IMR-90 (cell line): ENCODE results near the gene UGT3A1. TPM values are rescaled to one million over a fixed set of nuclear protein-coding genes. Genes with fewer than 3 reads are reported as not detected.

Experiments used
- ATAC-seq: fragments of 200-7000 bp; cut with Tn5 transposase; 2 replicates; pipeline ENCODE4 v1.9.1; 2020; ENCODE audit warnings: low read depth, mild to moderate bottlenecking, moderate library complexity
- BruUV-seq: library from RNA; stranded (reverse); fragments of 400-500 nt; replicated peaks from 2 replicates; lab custom pipeline; 2021; lab: Mats Ljungman, UMichigan
- CTCF ChIA-PET: fragments of 300-600 bp; formaldehyde crosslinking; extraction: SDS; loops from one replicate; lab custom pipeline; 2021; ENCODE audit warnings: antibody characterized with exemption; lab: Yijun Ruan, JAX
- POLR2A ChIA-PET: fragments of 300-600 bp; sonication (Branson Sonifier 250); formaldehyde crosslinking; loops from one replicate; lab custom pipeline; 2022; ENCODE audit warnings: antibody characterized with exemption; ENCODE audit not compliant: unreplicated experiment; lab: Charles Lee
- DNase-seq: peaks from one replicate; pipeline ENCODE4 v3.0.0; 2013
- H2AFZ ChIP-seq: replicated peaks from 2 replicates; pipeline ENCODE3; 2013; ENCODE audit warnings: low read length, mild to moderate bottlenecking; ENCODE audit not compliant: poor library complexity
- H2AK5ac ChIP-seq: 2 replicates; pipeline ENCODE4 v1.6.1; 2013; ENCODE audit warnings: low read depth, low read length, inconsistent platforms
- H2AK9ac ChIP-seq: replicated peaks from 2 replicates; pipeline ENCODE3; 2013; ENCODE audit warnings: mild to moderate bottlenecking, low read depth, low read length, moderate library complexity; ENCODE audit not compliant: poor library complexity
- H2BK120ac ChIP-seq: 2 replicates; pipeline ENCODE4 v1.6.1; 2013; ENCODE audit warnings: low read depth, low read length, inconsistent platforms
- H2BK15ac ChIP-seq: 3 replicates; pipeline ENCODE4 v1.6.1; 2013; ENCODE audit warnings: low read depth, low read length, inconsistent platforms
- H2BK20ac ChIP-seq: 2 replicates; pipeline ENCODE4 v1.6.1; 2013; ENCODE audit warnings: low read depth, mild to moderate bottlenecking, inconsistent platforms, low read length, moderate library complexity
- H2BK5ac ChIP-seq: 2 replicates; pipeline ENCODE4 v1.6.1; 2013; ENCODE audit warnings: mild to moderate bottlenecking, low read depth, low read length, inconsistent platforms; ENCODE audit not compliant: poor library complexity, severe bottlenecking
- H3K14ac ChIP-seq: replicated peaks from 2 replicates; pipeline ENCODE4 v1.6.1; 2013; ENCODE audit warnings: low read depth, low read length, inconsistent platforms
- H3K18ac ChIP-seq: 2 replicates; pipeline ENCODE4 v1.6.1; 2013; ENCODE audit warnings: low read depth, low read length, control low read depth
- H3K23ac ChIP-seq: 2 replicates; pipeline ENCODE4 v1.6.1; 2013; ENCODE audit warnings: low read depth, low read length, inconsistent platforms
- H3K27ac ChIP-seq: 2 replicates; pipeline ENCODE4 v1.5.1; 2013; ENCODE audit warnings: mild to moderate bottlenecking, control low read depth, low read length; ENCODE audit not compliant: insufficient read depth
- H3K27me3 ChIP-seq: 2 replicates; pipeline ENCODE4 v1.6.1; 2013; ENCODE audit warnings: low read length; ENCODE audit not compliant: control insufficient read depth, insufficient read depth
- H3K36me3 ChIP-seq: 2 replicates; pipeline ENCODE4 v1.6.1; 2013; ENCODE audit warnings: low read length, mixed read lengths; ENCODE audit not compliant: control insufficient read depth, insufficient read depth
- H3K4ac ChIP-seq: 2 replicates; pipeline ENCODE4 v1.6.1; 2013; ENCODE audit warnings: low read depth, low read length, inconsistent platforms
- H3K4me1 ChIP-seq: 2 replicates; pipeline ENCODE4 v1.6.1; 2013; ENCODE audit warnings: low read length, mixed read lengths; ENCODE audit not compliant: control insufficient read depth, insufficient read depth
- H3K4me2 ChIP-seq: 2 replicates; pipeline ENCODE4 v1.6.1; 2013; ENCODE audit warnings: low read depth, mild to moderate bottlenecking, control low read depth, low read length, moderate library complexity
- H3K4me3 ChIP-seq: 2 replicates; pipeline ENCODE4 v1.5.1; 2013; ENCODE audit warnings: low read depth, mild to moderate bottlenecking, control low read depth, low read length, moderate library complexity; ENCODE audit not compliant: insufficient read depth
- H3K56ac ChIP-seq: 2 replicates; pipeline ENCODE4 v1.6.1; 2013; ENCODE audit warnings: low read length, inconsistent platforms; ENCODE audit not compliant: insufficient read depth; ENCODE audit errors: extremely low read depth
- H3K79me1 ChIP-seq, 2 experiments: 2 replicates each; pipeline ENCODE4 v1.6.1; 2013; ENCODE audit warnings: low read length in 2 of 2, inconsistent platforms in 1 of 2, low read depth in 1 of 2
- H3K9ac ChIP-seq: 2 replicates; pipeline ENCODE4 v1.6.1; 2013; ENCODE audit warnings: low read depth, low read length, control low read depth
- H3K9me1 ChIP-seq: 2 replicates; pipeline ENCODE4 v1.6.1; 2013; ENCODE audit warnings: low read length, inconsistent platforms; ENCODE audit not compliant: insufficient read depth
- H3K9me3 ChIP-seq: 2 replicates; pipeline ENCODE4 v1.6.1; 2013; ENCODE audit warnings: low read length; ENCODE audit not compliant: control insufficient read depth, insufficient read depth
- H4K20me1 ChIP-seq: 2 replicates; pipeline ENCODE4 v1.6.1; 2013; ENCODE audit warnings: low read length, inconsistent platforms; ENCODE audit not compliant: insufficient read depth
- H4K5ac ChIP-seq: 2 replicates; pipeline ENCODE4 v1.6.1; 2013; ENCODE audit warnings: mild to moderate bottlenecking, low read depth, low read length, control low read depth
- H4K8ac ChIP-seq, 2 experiments: 2 replicates each; pipeline ENCODE4 v1.6.1; 2013; ENCODE audit warnings: low read depth in 2 of 2, low read length in 2 of 2, control low read depth in 1 of 2, inconsistent platforms in 1 of 2
- H4K91ac ChIP-seq: 2 replicates; pipeline ENCODE4 v1.6.1; 2013; ENCODE audit warnings: low read depth, low read length, inconsistent platforms; ENCODE audit not compliant: insufficient read depth
- BHLHE40 ChIP-seq: fragments of 150-350 bp; IDR thresholded peaks from 2 replicates; pipeline ENCODE4 v1.6.1; 2016; ENCODE audit warnings: mild to moderate bottlenecking, low read depth, low read length
- CEBPB ChIP-seq: IDR thresholded peaks from 2 replicates; pipeline ENCODE4 v1.6.1; 2012; ENCODE audit warnings: low read depth, low read length, improper control_type of control experiment
- CHD1 ChIP-seq: IDR thresholded peaks from 2 replicates; pipeline ENCODE4 v1.6.1; 2012; ENCODE audit warnings: low read depth, low read length, improper control_type of control experiment
- CTCF ChIP-seq: conservative IDR thresholded peaks from 2 replicates; pipeline ENCODE4 v1.5.1; 2012; ENCODE audit warnings: mild to moderate bottlenecking, low read depth, low read length, improper control_type of control experiment
- FOS ChIP-seq: fragments of 150-350 bp; IDR thresholded peaks from 2 replicates; pipeline ENCODE4 v1.6.1; 2016; ENCODE audit warnings: low read depth, low read length
- MAFK ChIP-seq: IDR thresholded peaks from 2 replicates; pipeline ENCODE4 v1.6.1; 2012; ENCODE audit warnings: low read depth, low read length, improper control_type of control experiment
- MAZ ChIP-seq: IDR thresholded peaks from 2 replicates; pipeline ENCODE4 v1.6.1; 2012; ENCODE audit warnings: low read depth, mild to moderate bottlenecking, low read length, improper control_type of control experiment, moderate library complexity, borderline replicate concordance
- MXI1 ChIP-seq: IDR thresholded peaks from 2 replicates; pipeline ENCODE4 v1.6.1; 2012; ENCODE audit warnings: low read depth, mild to moderate bottlenecking, low read length, moderate library complexity, borderline replicate concordance
- NFE2L2 ChIP-seq: fragments of 150-350 bp; IDR thresholded peaks from 2 replicates; pipeline ENCODE4 v1.6.1; 2016; ENCODE audit warnings: low read depth, mild to moderate bottlenecking, low read length
- POLR2A ChIP-seq: IDR thresholded peaks from 2 replicates; pipeline ENCODE4 v1.6.1; 2012; ENCODE audit warnings: mild to moderate bottlenecking, low read depth, low read length
- RCOR1 ChIP-seq: IDR thresholded peaks from 2 replicates; pipeline ENCODE4 v1.6.1; 2012; ENCODE audit warnings: mild to moderate bottlenecking, low read length, improper control_type of control experiment; ENCODE audit not compliant: insufficient replicate concordance
- RFX5 ChIP-seq: IDR thresholded peaks from 2 replicates; pipeline ENCODE4 v1.8.0; 2012; ENCODE audit warnings: low read depth, mild to moderate bottlenecking, low read length, moderate library complexity
- SMC3 ChIP-seq: fragments of 150-350 bp; IDR thresholded peaks from 2 replicates; pipeline ENCODE4 v1.6.1; 2016; ENCODE audit warnings: low read depth, mild to moderate bottlenecking, antibody characterized with exemption, low read length, moderate library complexity
- WGBS, 2 experiments: methylation state at CpG; one replicate each; pipeline versions ENCODE4 v1.1.5 to v1.1.7; 2013; ENCODE audit warnings: missing lambda C conversion rate in 2 of 2; ENCODE audit not compliant: insufficient read length in 1 of 2; ENCODE audit errors: extremely low coverage in 2 of 2; 5-methylcytosine and 5-hydroxymethylcytosine counted together
- dilution Hi-C: fragments of 300-500 bp; cut with HindIII; formaldehyde crosslinking; loops from one replicate; pipeline ENCODE4 v1.14.3; 2018; ENCODE audit warnings: low sequenced_read_pairs; ENCODE audit not compliant: unreplicated experiment
- in situ Hi-C: fragments of 300-500 bp; cut with MboI; formaldehyde crosslinking; loops from 3 replicates; pipeline ENCODE4 v1.14.3; 2019; ENCODE audit warnings: low sequenced_read_pairs, inconsistent platforms, mixed read lengths
- intact Hi-C: fragments of 100-400 bp; cut with micrococcal nuclease; formaldehyde crosslinking; loops from 2 replicates; pipeline ENCODE4 v1.10.0; 2022
- polyA plus RNA-seq, 3 experiments: library from polyadenylated mRNA; depleted of rRNA; stranded (reverse); fragments of >200 nt; gene quantifications; 2 replicates each; pipeline ENCODE4 v1.2.3, GENCODE V29; 2012; ENCODE audit warnings: low replicate concordance in 1 of 3
- total RNA-seq: library from RNA; depleted of rRNA; stranded (reverse); fragments of >200 nt; gene quantifications from 2 replicates; pipeline ENCODE4 v1.2.3, GENCODE V29; 2012

Gene UGT3A1
- total and polyA plus RNA-seq, 2 of the 4 experiments (the other 2 are of a cell fraction): not detected

DNA sequence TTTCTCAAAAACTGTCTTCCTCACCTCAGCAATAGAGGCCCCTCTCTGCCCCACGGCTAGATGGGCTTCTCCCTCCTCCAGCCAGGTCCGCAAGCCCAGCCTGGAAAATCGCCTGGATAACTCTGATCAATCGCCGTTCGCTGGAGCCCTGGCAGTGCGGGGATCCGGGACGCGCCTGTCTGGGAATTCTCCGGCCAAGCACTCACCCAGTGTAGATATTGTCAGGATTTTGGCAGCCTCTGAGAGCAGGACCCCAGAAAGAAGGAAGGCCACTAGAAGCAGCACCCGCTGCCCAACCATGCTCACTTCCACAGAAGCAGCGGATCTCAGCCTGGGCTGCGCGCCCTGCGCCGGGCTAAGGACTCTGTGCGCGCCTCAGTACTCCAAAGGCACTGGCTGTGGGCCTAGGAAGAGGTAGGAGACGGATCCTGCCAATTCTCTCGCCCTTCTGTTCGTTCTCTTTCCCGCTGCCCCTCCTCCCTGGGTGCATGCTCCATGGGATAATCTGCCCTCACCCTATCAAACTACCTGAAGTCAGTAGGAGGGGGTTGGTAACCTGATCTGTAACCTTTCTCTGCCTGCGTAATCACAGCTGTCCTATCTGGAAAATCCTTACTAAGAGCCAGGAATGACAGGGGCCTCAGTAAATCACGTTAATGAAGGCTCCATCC is at the start of gene UGT3A1 (continued):
- TF ChIP-seq CTCF: no peak
- TF ChIP-seq MAZ: no peak

DNA sequence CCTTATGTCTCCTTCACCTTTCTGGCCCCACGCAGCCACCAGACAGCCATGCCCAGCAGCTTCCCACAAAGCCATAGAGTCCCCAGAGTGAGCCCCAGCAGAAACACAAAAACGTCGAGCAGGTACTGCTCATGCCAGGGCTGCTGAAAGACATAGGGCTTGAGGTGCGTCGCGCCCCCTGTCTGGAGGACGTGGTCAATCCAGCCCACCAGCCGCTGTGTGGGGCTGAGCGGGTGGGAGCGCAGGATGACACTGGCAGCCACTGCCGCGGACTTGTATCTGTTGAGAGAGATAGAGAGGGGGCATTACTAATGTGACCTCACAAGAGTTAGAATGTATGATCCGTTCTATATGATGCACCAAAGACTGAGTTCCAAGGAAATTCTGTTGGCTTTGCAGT is 44.5 kb upstream of the UGT3A1 start:
- Histone ChIP-seq H3K4me1 (no peaks in the 10 kb centered on the region), H2BK15ac (no peak overlapping the region), H3K18ac (no peak overlapping the region), H2BK120ac (no peak overlapping the region), H3K9me1 (no peaks in the 10 kb centered on the region), H3K14ac (no peak overlapping the region), H3K9me3 (no peaks in the 10 kb centered on the region), H2AK5ac (no peak overlapping the region), H4K20me1 (no peaks in the 10 kb centered on the region), H3K23ac (no peak overlapping the region), H2AK9ac (no peak overlapping the region), H4K5ac (no peak overlapping the region), H3K79me1 (no peaks in the 10 kb centered on the region), H3K27me3 (no peaks in the 10 kb centered on the region), H3K4ac (no peak overlapping the region), H3K9ac (no peak overlapping the region), H2BK20ac (no peak overlapping the region), H3K36me3 (no peaks in the 10 kb centered on the region), H2BK5ac (no peak overlapping the region), H4K91ac (no peak overlapping the region), H3K27ac (no peak overlapping the region), H3K4me2 (no peak overlapping the region), H3K4me3 (no peak overlapping the region), H4K8ac (no peak overlapping the region), H3K56ac (no peak overlapping the region), H2AFZ (peak overlapping the region; percentile 53)
- dilution Hi-C loops (no loop called here), in situ Hi-C loops (no loop called here), intact Hi-C loops (no loop called here)
- DNase-seq: no peak
- no TSS peak for BruUV-seq
- no peak for TF ChIP-seq SMC3
- TF ChIP-seq BHLHE40: no peak
- no peak for TF ChIP-seq FOS
- TF ChIP-seq CHD1: no peak
- TF ChIP-seq MAFK: no peak
- no peak for TF ChIP-seq POLR2A
- TF ChIP-seq NFE2L2: no peak
- no peak for TF ChIP-seq RCOR1
- TF ChIP-seq MXI1: no peak
- TF ChIP-seq RFX5: no peak
- TF ChIP-seq MAZ: no peak
- no peak for TF ChIP-seq CEBPB
- 57% methylated on average over 2 of the region's 13 CpGs; no CpG with 5 or more reads in 1 of the 2 experiments for WGBS, 2 experiments
- no peak for ATAC-seq
- CTCF ChIA-PET: interaction anchor here (0.6 kb wide), 1 partner anchor 424 kb away, joined by 3 read pairs; no protein-coding TSS in a partner anchor
- POLR2A ChIA-PET: no interaction called here
